Measurements from ENCODE around the gene TSPEAR.
"Not testable (repeated sequence)": the region's sequence is repeated elsewhere in the genome, so short reads cannot be mapped to it uniquely, and the experiment has no call there.

The TSPEAR gene

DNA sequence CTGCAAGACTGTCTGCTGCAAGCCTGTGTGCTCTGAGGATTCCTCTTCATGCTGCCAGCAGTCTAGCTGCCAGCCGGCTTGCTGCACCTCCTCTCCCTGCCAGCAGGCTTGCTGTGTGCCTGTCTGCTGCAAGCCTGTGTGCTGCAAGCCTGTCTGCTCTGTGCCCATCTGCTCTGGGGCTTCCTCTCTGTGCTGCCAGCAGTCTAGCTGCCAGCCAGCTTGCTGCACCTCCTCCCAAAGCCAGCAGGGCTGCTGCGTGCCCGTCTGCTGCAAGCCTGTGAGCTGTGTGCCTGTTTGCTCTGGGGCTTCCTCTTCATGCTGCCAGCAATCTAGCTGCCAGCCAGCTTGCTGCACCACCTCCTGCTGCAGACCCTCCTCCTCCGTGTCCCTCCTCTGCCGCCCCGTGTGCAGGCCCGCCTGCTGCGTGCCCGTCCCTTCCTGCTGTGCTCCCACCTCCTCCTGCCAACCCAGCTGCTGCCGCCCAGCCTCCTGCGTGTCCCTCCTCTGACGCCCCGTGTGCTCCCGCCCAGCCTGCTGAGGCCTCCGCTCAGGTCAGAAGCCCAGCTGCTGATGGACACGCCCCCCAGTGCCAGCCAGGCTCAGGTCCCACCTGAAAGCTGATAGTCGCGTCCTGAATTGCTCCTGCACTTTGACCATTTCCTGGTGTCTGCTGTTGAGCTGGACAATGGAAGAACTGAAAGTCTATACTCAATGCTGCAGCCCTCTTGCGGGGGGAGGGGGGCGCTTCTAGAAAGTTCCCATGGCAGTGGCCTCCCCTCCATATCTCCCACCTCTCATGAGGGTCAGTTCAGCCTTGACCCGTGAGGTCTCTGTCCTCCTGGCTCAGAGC lies 136.7 kb downstream of the TSPEAR start:
- no peak for DNase-seq (ENCODE audit: low read depth in 2 of 3, low spot score in 2 of 3)

GRCh38 chr21:44573630-44574456 lies 137.5 kb downstream of the TSPEAR start, which contains the start of gene KRTAP10-4:
TSS of gene KRTAP10-4 (plus strand) at chr21:44573729. CDS start at chr21:44573759, 30 bp downstream.
- DNase-seq (ENCODE audit: low read depth in 2 of 3, low spot score in 2 of 3): not testable (repeated sequence)

DNA sequence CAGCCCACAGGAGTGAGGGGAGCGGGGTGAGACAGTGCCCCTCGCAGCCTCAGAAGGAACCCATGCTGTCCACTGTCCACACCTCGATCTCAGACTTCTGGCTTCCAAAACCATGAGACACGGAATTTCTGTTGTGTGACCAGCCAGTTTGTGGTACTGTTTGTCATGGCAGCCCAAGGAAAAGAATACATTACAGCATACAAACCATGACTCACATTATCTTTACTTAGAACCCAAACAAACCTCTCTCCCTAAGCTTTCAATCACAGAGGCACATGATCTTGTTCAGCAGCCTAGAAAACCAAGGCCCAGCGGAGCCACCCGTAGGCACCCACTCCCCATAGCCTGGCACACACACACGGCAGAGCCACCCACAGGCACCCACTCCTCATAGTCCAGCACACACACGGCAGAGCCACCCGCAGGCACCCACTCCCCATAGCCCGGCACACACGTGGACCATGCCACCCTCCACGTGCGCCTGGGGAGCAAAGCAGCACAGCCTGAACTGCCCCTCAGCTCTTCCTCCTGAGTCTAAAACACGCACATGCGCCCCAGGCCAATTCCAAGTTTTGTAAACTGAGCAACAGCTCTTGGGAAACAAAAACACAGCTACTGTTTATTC lies 138.3 kb downstream of the TSPEAR start:
- no peak for DNase-seq (ENCODE audit: low read depth in 2 of 3, low spot score in 2 of 3)

- DNase-seq (ENCODE audit: low read depth in 2 of 3, low spot score in 2 of 3): no peak
Observed at GRCh38 chr21:44571844-44572782, 139.3 kb downstream of the TSPEAR start.

GRCh38 chr21:44571296-44571695 lies 140.1 kb downstream of the TSPEAR start:
- no peak for DNase-seq (ENCODE audit: low read depth in 2 of 3, low spot score in 2 of 3)

DNA sequence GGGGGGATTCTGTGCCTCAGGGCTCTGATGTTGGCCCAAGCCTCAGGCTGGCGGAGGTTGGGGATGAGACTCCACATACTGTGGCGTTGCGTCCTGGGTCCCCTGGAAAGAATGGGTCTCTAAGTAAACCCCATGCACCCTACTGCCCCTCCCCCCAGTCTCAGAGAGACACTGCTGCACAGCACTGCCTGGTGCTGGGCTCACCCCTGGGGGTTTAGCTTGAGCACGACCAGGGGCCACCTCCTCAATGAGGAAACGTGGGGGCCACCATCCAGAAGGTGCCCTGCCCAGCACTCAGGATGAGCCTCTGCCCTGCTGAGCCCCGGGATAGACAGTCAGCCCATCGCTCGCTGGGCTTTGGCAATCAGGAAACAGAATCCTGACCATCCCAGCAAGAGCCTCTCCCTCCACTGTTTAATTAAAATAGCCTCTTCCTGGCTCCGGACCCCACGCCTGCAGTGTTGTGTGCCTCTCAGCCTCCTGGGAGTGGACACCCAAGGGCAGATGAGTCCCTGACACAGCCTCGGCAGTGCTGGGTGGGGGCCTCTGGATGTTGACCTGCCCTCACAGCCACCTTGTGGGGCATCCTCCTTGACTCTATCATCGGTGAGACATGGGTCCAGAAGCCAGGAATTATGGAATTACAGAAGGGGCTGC lies 141.4 kb downstream of the TSPEAR start:
- DNase-seq (ENCODE audit: low read depth in 2 of 3, low spot score in 2 of 3): no peak

- no peak for DNase-seq (ENCODE audit: low read depth in 2 of 3, low spot score in 2 of 3)
Observed at GRCh38 chr21:44568667-44569556, 142.5 kb downstream of the TSPEAR start.

DNA sequence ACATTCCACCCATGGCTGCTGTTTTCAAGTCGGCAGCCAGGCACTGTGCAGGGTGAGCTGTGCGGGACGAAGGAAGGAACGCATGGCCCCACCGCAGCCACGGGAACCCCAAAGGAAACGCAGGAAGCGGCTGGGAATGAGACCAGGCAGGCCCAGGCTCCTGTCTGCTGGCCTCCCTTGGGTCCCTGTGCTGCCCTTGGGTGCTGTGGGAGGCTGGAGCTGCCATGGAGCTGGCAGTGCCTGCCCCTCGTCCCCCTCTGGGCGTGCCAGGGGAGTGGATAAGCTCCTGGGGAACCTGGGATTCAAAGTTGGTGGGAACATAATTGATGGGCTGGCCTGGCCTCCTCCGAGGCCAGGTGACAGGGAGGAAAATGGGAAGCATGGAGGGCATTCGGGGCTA lies 143.1 kb downstream of the TSPEAR start:
- DNase-seq (ENCODE audit: low read depth in 2 of 3, low spot score in 2 of 3): no peak

- no peak for DNase-seq (ENCODE audit: low read depth in 2 of 3, low spot score in 2 of 3)
Observed at GRCh38 chr21:44567481-44568171, 143.7 kb downstream of the TSPEAR start.

- DNase-seq (ENCODE audit: low read depth in 2 of 3, low spot score in 2 of 3): no peak
Observed at GRCh38 chr21:44566403-44566802, 145.0 kb downstream of the TSPEAR start.

GRCh38 chr21:44564886-44565598 lies 146.3 kb downstream of the TSPEAR start:
- DNase-seq (ENCODE audit: low read depth in 2 of 3, low spot score in 2 of 3): no peak

DNA sequence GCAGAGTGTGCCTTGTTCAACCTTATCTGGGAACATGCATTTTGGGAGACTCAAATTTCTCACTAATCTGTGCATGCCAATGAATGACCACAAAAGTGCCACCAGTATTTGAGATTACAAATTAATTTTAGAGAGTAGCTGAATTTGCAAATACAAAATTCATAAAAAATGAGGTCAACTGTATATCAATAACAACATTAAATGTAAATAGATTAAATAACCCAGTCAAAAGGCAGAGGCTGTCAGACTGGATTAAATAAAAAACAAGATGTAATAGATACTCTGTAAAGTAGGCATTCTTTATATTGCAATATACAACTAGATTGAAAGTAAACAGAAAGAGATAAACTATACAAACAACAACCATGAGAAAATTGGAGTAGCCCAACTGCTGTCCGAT lies 147.3 kb downstream of the TSPEAR start:
- no peak for DNase-seq (ENCODE audit: low read depth in 2 of 3, low spot score in 2 of 3)

DNA sequence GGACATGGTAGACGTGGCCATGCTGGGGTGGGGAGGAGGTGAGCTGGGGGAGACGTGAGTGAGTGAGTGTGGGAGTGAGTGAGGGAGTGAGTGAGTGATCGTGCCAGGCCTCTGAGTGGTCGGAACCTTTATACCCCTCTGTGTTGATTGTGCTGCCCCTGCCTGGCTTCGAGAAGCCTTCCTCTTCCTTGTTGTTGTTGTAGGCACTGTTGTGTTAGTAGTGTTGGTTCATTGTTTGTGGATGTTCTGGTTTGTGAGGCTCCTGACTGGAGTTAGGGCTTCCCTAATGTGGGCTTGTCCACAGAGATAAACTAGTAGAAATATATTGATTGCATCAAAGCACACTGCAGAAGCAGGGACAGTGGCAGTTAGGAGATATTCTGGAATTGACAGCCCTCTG lies 152.7 kb downstream of the TSPEAR start, which contains the start of gene KRTAP10-3:
Gene KRTAP10-3 (minus strand): TSS at position 101 of the 400 bp plus-strand sequence. CDS start 80 bp downstream, at position 21.
- no peak for DNase-seq (ENCODE audit: low read depth in 2 of 3, low spot score in 2 of 3)

GRCh38 chr21:44558329-44558675 lies 153.1 kb downstream of the TSPEAR start:
- not testable (repeated sequence) for DNase-seq (ENCODE audit: low read depth in 2 of 3, low spot score in 2 of 3)

- no peak for DNase-seq (ENCODE audit: low read depth in 2 of 3, low spot score in 2 of 3)
Observed at GRCh38 chr21:44557491-44558328, 153.7 kb downstream of the TSPEAR start.

GRCh38 chr21:44556879-44557278 lies 154.5 kb downstream of the TSPEAR start:
- no peak for DNase-seq (ENCODE audit: low read depth in 2 of 3, low spot score in 2 of 3)

All from activated CD8-positive, alpha-beta memory T cell treated with anti-CD3 and anti-CD28 coated beads for 48 hours (primary cell).